Measurements from ENCODE around the gene RASSF1.
A peak's percentile ranks its signal among the peaks of the same experiment; 100 is the strongest.

RASSF1 gene

GRCh38 chr3:50350527-50351322 lies 10.1 kb upstream of the RASSF1 start, which contains the start of the genes CYB561D2 and NPRL2:
CYB561D2 (plus strand) TSS chr3:50350862; CDS start chr3:50351434, 572 bp downstream.
NPRL2 (minus strand) TSS chr3:50350775; CDS start chr3:50350652, 123 bp downstream.
- peak within 1 kb of the TSS; percentile 49; the same call in 1 of the 2 replicates for H3K9ac ChIP-seq
- H3K4me3 ChIP-seq (IDR thresholded peaks at IDR 0.05; ENCODE audit: insufficient read depth, low read depth, low read length) = peak within 1 kb of the TSS; percentile 31
- no peak for TF ChIP-seq CTCF (conservative IDR thresholded peaks at IDR 0.05; ENCODE audit: low read depth, low read length)
- peak within 1 kb of the TSS; percentile 71 for H2AFZ ChIP-seq (ENCODE audit: low read depth)
- no peaks in the 10 kb centered on the region for H3K27me3 ChIP-seq (ENCODE audit: insufficient read depth, low read depth)
- peak within 1 kb of the TSS; percentile 74 for H3K4me2 ChIP-seq
- no peaks in the 10 kb centered on the region for H3K36me3 ChIP-seq (ENCODE audit: insufficient read depth)
- H3K4me1 ChIP-seq (ENCODE audit: low read depth, poor library complexity, severe bottlenecking) = peaks cover 10% of the 10 kb centered on the region
- no peaks in the 10 kb centered on the region for H4K20me1 ChIP-seq (ENCODE audit: insufficient read depth)
- no peaks in the 10 kb centered on the region for H3K79me2 ChIP-seq (ENCODE audit: insufficient read depth, low read depth)
- H3K27ac ChIP-seq = peak within 1 kb of the TSS; percentile 43; the same call in 1 of the 2 replicates

GRCh38 chr3:50350213-50350526 lies 9.5 kb upstream of the RASSF1 start:
- Histone ChIP-seq H3K4me2 (peak overlapping the region; percentile 74), H3K79me2 (ENCODE audit: insufficient read depth, low read depth) (no peaks in the 10 kb centered on the region), H3K36me3 (ENCODE audit: insufficient read depth) (no peaks in the 10 kb centered on the region), H3K27ac (peak overlapping the region; percentile 43; the same call in 1 of the 2 replicates), H3K27me3 (ENCODE audit: insufficient read depth, low read depth) (no peaks in the 10 kb centered on the region), H4K20me1 (ENCODE audit: insufficient read depth) (no peaks in the 10 kb centered on the region), H3K9ac (peak overlapping the region; percentile 49; the same call in 1 of the 2 replicates), H3K4me1 (ENCODE audit: low read depth, poor library complexity, severe bottlenecking) (peaks cover 10% of the 10 kb centered on the region), H3K4me3 (IDR thresholded peaks at IDR 0.05; ENCODE audit: insufficient read depth, low read depth, low read length) (peak overlapping the region; percentile 31), H2AFZ (ENCODE audit: low read depth) (peak overlapping the region; percentile 71)
- no peak for TF ChIP-seq CTCF (conservative IDR thresholded peaks at IDR 0.05; ENCODE audit: low read depth, low read length)

- no peaks in the 10 kb centered on the region for H3K36me3 ChIP-seq (ENCODE audit: insufficient read depth)
- TF ChIP-seq CTCF (conservative IDR thresholded peaks at IDR 0.05; ENCODE audit: low read depth, low read length) = peak; percentile 58
- peaks cover 10% of the 10 kb centered on the region for H3K4me1 ChIP-seq (ENCODE audit: low read depth, poor library complexity, severe bottlenecking)
- H3K4me2 ChIP-seq = no peak overlapping the region
- H3K4me3 ChIP-seq (IDR thresholded peaks at IDR 0.05; ENCODE audit: insufficient read depth, low read depth, low read length) = no peak overlapping the region
- no peaks in the 10 kb centered on the region for H3K27me3 ChIP-seq (ENCODE audit: insufficient read depth, low read depth)
- H2AFZ ChIP-seq (ENCODE audit: low read depth) = no peak overlapping the region
- no peaks in the 10 kb centered on the region for H4K20me1 ChIP-seq (ENCODE audit: insufficient read depth)
- H3K9ac ChIP-seq = no peak overlapping the region
- no peak overlapping the region for H3K27ac ChIP-seq
- no peaks in the 10 kb centered on the region for H3K79me2 ChIP-seq (ENCODE audit: insufficient read depth, low read depth)
Measured at GRCh38 chr3:50347187-50347813, 6.7 kb upstream of the RASSF1 start.

- Histone ChIP-seq H2AFZ (ENCODE audit: low read depth) (no peak within 1 kb of the TSS; the same call in 1 of the 2 replicates), H3K27ac (no peak within 1 kb of the TSS), H3K9ac (no peak within 1 kb of the TSS), H3K27me3 (ENCODE audit: insufficient read depth, low read depth) (no peaks in the 10 kb centered on the region), H3K4me2 (peak within 1 kb of the TSS; percentile 9; the same call in 1 of the 2 replicates), H3K4me3 (IDR thresholded peaks at IDR 0.05; ENCODE audit: insufficient read depth, low read depth, low read length) (no peak within 1 kb of the TSS), H3K4me1 (ENCODE audit: low read depth, poor library complexity, severe bottlenecking) (peaks cover 10% of the 10 kb centered on the region), H4K20me1 (ENCODE audit: insufficient read depth) (no peaks in the 10 kb centered on the region), H3K36me3 (ENCODE audit: insufficient read depth) (no peaks in the 10 kb centered on the region), H3K79me2 (ENCODE audit: insufficient read depth, low read depth) (no peaks in the 10 kb centered on the region)
- TF ChIP-seq CTCF (conservative IDR thresholded peaks at IDR 0.05; ENCODE audit: low read depth, low read length) = no peak
Measured at GRCh38 chr3:50345586-50346234, 5.1 kb upstream of the RASSF1 start, which contains the start of gene ZMYND10. ZMYND10 (minus strand) TSS chr3:50345732; CDS start chr3:50345579, 153 bp downstream.
